T47D (cell line): Measurements from ENCODE around the gene TH.
A peak's percentile ranks its signal among the peaks of the same experiment; 100 is the strongest.

Experiments used
- DNase-seq, 2 experiments: peaks; one replicate each; pipeline versions ENCODE4 v3.0.0 to v3.0.0-alpha.2; 2011 to 2012; ENCODE audit warnings: low read depth in 1 of 2, low spot score in 1 of 2
- JUND ChIP-seq: IDR thresholded peaks from 2 replicates; pipeline ENCODE4 v1.6.1; 2012; ENCODE audit warnings: low read depth
- in situ Hi-C: cut with HindIII; loops from 2 replicates; pipeline ENCODE4 v1.10.0; 2016; ENCODE audit warnings: low sequenced_read_pairs, low pct_unique_long_range_greater_than_20kb

Gene TH

GRCh38 chr11:2165571-2165970, 6.0 kb downstream of the TH start:
- DNase-seq: no peak
- in situ Hi-C loops: no loop called here
- TF ChIP-seq JUND: no peak

- TF ChIP-seq JUND: no peak
- in situ Hi-C loops: no loop called here
- peak; percentile 47 to 64 for DNase-seq
Measured at GRCh38 chr11:2164861-2165555, 6.6 kb downstream of the TH start.

GRCh38 chr11:2164081-2164480, 7.5 kb downstream of the TH start:
- DNase-seq: no peak
- in situ Hi-C loops: no loop called here
- no peak for TF ChIP-seq JUND

- in situ Hi-C loops: no loop called here
- TF ChIP-seq JUND: no peak
- no peak for DNase-seq
Measured at GRCh38 chr11:2163428-2163978, 8.1 kb downstream of the TH start.

GRCh38 chr11:2160736-2161259, 10.8 kb downstream of the TH start, which contains the start of gene INS:
TSS of gene INS (minus strand) at chr11:2161209. CDS start at chr11:2160971, 238 bp downstream.
- in situ Hi-C loops: no loop called here
- TF ChIP-seq JUND: no peak
- DNase-seq: no peak

GRCh38 chr11:2159536-2160413, 11.8 kb downstream of the TH start:
- in situ Hi-C loops: no loop called here
- no peak for TF ChIP-seq JUND
- DNase-seq: no peak

- in situ Hi-C loops: no loop called here
- DNase-seq: no peak
- no peak for TF ChIP-seq JUND
Measured at GRCh38 chr11:2158966-2159365, 12.6 kb downstream of the TH start.

GRCh38 chr11:2158296-2158737, 13.3 kb downstream of the TH start:
- in situ Hi-C loops: no loop called here
- no peak for DNase-seq
- TF ChIP-seq JUND: no peak

- in situ Hi-C loops: no loop called here
- no peak for DNase-seq
- TF ChIP-seq JUND: no peak
Measured at GRCh38 chr11:2157294-2158040, 14.1 kb downstream of the TH start.

GRCh38 chr11:2156416-2157182, 15.0 kb downstream of the TH start:
- TF ChIP-seq JUND: no peak
- in situ Hi-C loops: no loop called here
- DNase-seq: peak; percentile 79 to 86

- no peak for TF ChIP-seq JUND
- DNase-seq: no peak
- in situ Hi-C loops: no loop called here
Measured at GRCh38 chr11:2155511-2155910, 16.1 kb downstream of the TH start.
